Endothelial cell (in vitro differentiated cells): ENCODE data around the gene MARCHF11. TPM values are rescaled to one million over a fixed set of nuclear protein-coding genes. Genes with fewer than 3 reads are reported as not detected.

Experiments
- DNase-seq: peaks from one replicate; pipeline ENCODE4 v3.0.0; 2021; ENCODE audit warnings: low spot score
- H3K27ac Mint-ChIP-seq: one replicate; pipeline ENCODE4 v1.8.0; 2021; ENCODE audit warnings: mixed read lengths, inconsistent platforms; ENCODE audit not compliant: unreplicated experiment
- H3K27me3 Mint-ChIP-seq: one replicate; pipeline ENCODE4 v1.8.0; 2021; ENCODE audit warnings: mild to moderate bottlenecking, moderate library complexity, mixed read lengths, inconsistent platforms; ENCODE audit not compliant: unreplicated experiment
- H3K36me3 Mint-ChIP-seq: one replicate; pipeline ENCODE4 v1.8.0; 2021; ENCODE audit warnings: mild to moderate bottlenecking, low read depth, mixed read lengths, inconsistent platforms; ENCODE audit not compliant: unreplicated experiment
- H3K4me1 Mint-ChIP-seq: one replicate; pipeline ENCODE4 v1.8.0; 2021; ENCODE audit warnings: mild to moderate bottlenecking, mixed read lengths, inconsistent platforms; ENCODE audit not compliant: unreplicated experiment
- H3K4me3 Mint-ChIP-seq: one replicate; pipeline ENCODE4 v1.8.0; 2021; ENCODE audit warnings: mild to moderate bottlenecking, mixed read lengths, inconsistent platforms; ENCODE audit not compliant: unreplicated experiment
- H3K9me3 Mint-ChIP-seq: one replicate; pipeline ENCODE4 v1.8.0; 2021; ENCODE audit warnings: mixed read lengths, inconsistent platforms; ENCODE audit not compliant: unreplicated experiment
- total RNA-seq: library from RNA; stranded (reverse); fragmentation: NEBNext Ultra II Directional; extraction: Animal tissue kit (Norgen Biotek cat#: 25700); gene quantifications from one replicate; pipeline ENCODE4 v1.2.1, GENCODE V29; 2021; ENCODE audit not compliant: unreplicated experiment
- TF ChIP-seq, protein P1 (sequence below): fragments of 200-600 bp; sonication (generic); IDR thresholded peaks from one replicate; pipeline ENCODE4 v1.5.0; 2021; ENCODE audit warnings: antibody characterized with exemption; ENCODE audit not compliant: unreplicated experiment

Gene MARCHF11
- total RNA-seq, 1 donor from 2014 or later, result 2.2 TPM

DNA sequence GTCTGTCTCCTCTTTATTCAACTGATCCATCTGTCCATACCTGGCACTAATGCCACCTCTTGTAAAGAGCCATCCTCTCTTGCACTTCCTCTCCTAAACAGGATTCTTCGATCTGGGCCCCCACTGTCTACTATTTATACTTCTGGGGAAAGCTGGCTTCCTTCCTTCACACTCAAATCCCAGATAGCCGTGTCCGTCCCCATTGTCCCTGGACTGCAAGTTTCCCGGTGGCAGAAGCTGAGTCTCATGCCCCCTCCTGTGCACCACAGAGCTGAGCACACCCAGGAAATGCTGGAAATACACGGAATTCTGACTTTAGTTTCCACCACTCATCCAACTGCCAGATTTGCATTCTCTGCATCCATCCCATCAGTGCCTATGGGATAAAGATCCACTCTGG, 84.0 kb downstream of the MARCHF11 start:
- Mint-ChIP-seq H3K4me1 (peaks cover 12% of the 10 kb centered on the region), H3K4me3 (no peak overlapping the region), H3K27me3 (peaks cover 2% of the 10 kb centered on the region), H3K9me3 (no peaks in the 10 kb centered on the region), H3K36me3 (no peaks in the 10 kb centered on the region), H3K27ac (no peak overlapping the region)
- DNase-seq, result no peak
- TF ChIP-seq, protein P1, sequence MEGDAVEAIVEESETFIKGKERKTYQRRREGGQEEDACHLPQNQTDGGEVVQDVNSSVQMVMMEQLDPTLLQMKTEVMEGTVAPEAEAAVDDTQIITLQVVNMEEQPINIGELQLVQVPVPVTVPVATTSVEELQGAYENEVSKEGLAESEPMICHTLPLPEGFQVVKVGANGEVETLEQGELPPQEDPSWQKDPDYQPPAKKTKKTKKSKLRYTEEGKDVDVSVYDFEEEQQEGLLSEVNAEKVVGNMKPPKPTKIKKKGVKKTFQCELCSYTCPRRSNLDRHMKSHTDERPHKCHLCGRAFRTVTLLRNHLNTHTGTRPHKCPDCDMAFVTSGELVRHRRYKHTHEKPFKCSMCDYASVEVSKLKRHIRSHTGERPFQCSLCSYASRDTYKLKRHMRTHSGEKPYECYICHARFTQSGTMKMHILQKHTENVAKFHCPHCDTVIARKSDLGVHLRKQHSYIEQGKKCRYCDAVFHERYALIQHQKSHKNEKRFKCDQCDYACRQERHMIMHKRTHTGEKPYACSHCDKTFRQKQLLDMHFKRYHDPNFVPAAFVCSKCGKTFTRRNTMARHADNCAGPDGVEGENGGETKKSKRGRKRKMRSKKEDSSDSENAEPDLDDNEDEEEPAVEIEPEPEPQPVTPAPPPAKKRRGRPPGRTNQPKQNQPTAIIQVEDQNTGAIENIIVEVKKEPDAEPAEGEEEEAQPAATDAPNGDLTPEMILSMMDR, result no peak

DNA sequence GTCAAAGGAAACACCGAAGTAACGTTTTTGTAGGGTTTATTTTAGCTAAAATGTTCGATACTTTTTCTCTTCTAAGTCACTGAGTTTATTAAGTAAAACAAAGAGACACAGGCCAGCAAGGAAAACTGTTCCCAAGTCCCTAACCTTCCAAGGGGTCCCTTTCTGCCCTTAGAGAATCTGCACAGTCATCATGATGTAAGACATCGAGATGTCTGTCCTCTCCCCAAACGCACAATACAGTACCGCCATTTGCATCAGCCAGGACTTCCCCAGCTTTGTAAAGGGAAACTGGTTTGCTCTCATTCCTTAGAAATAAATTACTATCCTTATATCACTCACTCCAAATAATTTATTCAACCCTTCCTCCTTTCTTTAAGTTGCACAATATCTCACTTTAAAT, 89.3 kb downstream of the MARCHF11 start:
- Mint-ChIP-seq H3K4me3 (no peak overlapping the region), H3K36me3 (no peaks in the 10 kb centered on the region), H3K27ac (no peak overlapping the region), H3K4me1 (peaks cover 4% of the 10 kb centered on the region), H3K27me3 (peaks cover 1% of the 10 kb centered on the region), H3K9me3 (no peaks in the 10 kb centered on the region)
- no peak for DNase-seq
- TF ChIP-seq, protein P1, result no peak

DNA sequence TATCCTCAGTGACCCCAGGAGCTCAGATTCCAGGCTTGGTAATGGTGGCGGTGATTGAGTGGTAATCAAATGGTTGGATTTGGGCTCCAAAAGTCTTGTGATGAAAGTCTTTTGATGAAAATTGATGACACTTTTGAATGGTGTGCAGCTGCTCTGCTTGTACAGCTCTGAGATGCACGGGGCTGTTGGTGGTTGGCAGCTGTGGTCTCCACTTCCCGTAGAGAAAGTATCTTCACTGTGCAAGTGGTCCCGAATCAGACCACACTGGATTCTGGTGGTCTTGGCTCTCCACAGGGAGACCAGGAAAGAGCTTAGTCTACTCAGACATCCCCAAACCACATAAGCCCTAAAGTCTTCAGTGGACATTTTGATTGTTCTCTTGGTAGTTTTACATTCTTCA, 96.6 kb downstream of the MARCHF11 start:
- TF ChIP-seq, protein P1, result no peak
- no peaks in the 10 kb centered on the region for H3K9me3 Mint-ChIP-seq
- peaks cover 15% of the 10 kb centered on the region for H3K4me1 Mint-ChIP-seq
- no peak for DNase-seq
- H3K4me3 Mint-ChIP-seq, result no peak overlapping the region
- H3K27me3 Mint-ChIP-seq, result peaks cover 4% of the 10 kb centered on the region
- H3K27ac Mint-ChIP-seq, result no peak overlapping the region
- H3K36me3 Mint-ChIP-seq, result peaks cover 4% of the 10 kb centered on the region

DNA sequence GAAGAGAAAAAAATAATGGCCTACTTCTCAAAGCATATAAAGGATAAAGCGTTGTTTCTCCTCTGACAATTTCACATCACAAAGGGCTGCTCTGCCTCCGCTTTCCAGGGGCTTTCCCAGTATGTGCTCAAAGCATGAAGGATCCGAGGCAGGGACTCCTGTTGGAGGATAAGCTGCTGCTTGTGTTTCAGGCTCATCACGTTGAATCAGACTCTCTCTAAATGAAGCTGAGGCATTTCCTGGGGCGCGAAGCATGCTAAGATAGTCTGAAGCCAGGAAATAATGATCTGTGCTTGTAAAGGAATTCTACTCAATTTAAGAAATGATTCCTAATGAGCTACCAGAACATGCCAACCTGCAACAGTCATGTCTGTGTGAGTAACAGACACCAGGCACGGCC, 97.5 kb downstream of the MARCHF11 start:
- TF ChIP-seq, protein P1, result no peak
- Mint-ChIP-seq H3K27ac (no peak overlapping the region), H3K4me1 (peaks cover 15% of the 10 kb centered on the region), H3K36me3 (peaks cover 4% of the 10 kb centered on the region), H3K9me3 (no peaks in the 10 kb centered on the region), H3K27me3 (peaks cover 3% of the 10 kb centered on the region), H3K4me3 (no peak overlapping the region)
- no peak for DNase-seq

DNA sequence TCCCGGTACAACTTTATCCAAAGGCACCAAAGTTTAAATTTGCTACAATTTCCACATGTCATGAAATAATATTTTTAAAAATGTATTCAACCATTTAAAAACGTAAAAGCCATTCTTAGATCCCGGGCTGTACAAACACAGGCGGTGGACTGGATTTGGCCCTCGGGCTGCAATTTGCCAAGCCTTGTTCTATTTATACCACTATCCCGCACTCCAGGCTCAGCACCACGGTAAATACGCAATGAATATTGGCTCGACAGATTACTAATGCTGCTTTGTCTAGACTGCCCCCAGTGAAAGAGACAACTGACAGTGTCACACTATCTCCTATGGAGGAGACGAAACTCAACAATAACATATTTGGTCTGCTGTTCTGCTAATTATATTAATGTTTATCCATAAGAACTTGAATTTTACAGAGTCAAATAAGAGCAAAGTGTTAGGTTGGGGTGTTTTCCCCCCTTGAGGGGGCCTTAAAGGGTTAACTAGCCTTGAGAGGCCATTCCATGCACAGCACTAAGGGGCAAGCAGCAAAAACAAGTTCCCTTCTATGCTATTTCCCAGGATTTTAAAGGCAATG, 98.1 kb downstream of the MARCHF11 start:
- Mint-ChIP-seq H3K27ac (no peak overlapping the region), H3K36me3 (peaks cover 4% of the 10 kb centered on the region), H3K4me3 (no peak overlapping the region), H3K9me3 (no peaks in the 10 kb centered on the region), H3K4me1 (peaks cover 15% of the 10 kb centered on the region), H3K27me3 (peaks cover 3% of the 10 kb centered on the region)
- TF ChIP-seq, protein P1, result no peak
- no peak for DNase-seq
